Astrocyte of the cerebellum (primary cell): ENCODE measurements around the gene CD300LB.

Experiments used
- DNase-seq: peaks from one replicate; pipeline ENCODE4 v3.0.0-alpha.2; 2011; ENCODE audit warnings: low read depth
- H3K4me3 ChIP-seq: 2 replicates; pipeline ENCODE4 v1.5.1; 2011; ENCODE audit warnings: mild to moderate bottlenecking, low read depth, low read length, moderate library complexity
- in situ Hi-C: cut with HindIII; loops from 2 replicates; pipeline ENCODE4 v1.10.0; 2017; ENCODE audit warnings: low sequenced_read_pairs
- TF ChIP-seq, protein P1 (sequence below): IDR thresholded peaks from 2 replicates; pipeline ENCODE4 v1.5.1; 2012; ENCODE audit warnings: low read length, low read depth, moderate library complexity, mild to moderate bottlenecking; ENCODE audit errors: missing control alignments

The CD300LB gene

DNA sequence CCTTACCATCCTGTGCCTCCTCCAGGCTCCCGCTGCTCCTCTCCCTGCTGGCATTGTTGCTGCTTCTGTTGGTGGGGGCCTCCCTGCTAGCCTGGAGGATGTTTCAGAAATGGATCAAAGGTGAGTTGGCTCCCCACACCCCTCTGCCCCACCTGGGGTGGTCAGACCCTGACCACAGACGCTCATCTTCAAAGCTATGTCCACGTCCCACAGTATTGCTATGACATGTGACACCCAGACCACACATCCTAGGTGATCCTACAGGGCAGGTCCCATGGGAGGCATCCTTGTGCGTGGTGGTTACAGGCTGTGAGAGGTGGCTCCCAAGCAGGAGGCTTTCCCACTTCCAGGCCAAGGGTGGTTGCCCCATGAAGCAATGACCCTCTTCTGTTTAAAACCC, 53.9 kb downstream of the CD300LB start:
- DNase-seq, result no peak
- H3K4me3 ChIP-seq, result no peak overlapping the region
- TF ChIP-seq, protein P1, sequence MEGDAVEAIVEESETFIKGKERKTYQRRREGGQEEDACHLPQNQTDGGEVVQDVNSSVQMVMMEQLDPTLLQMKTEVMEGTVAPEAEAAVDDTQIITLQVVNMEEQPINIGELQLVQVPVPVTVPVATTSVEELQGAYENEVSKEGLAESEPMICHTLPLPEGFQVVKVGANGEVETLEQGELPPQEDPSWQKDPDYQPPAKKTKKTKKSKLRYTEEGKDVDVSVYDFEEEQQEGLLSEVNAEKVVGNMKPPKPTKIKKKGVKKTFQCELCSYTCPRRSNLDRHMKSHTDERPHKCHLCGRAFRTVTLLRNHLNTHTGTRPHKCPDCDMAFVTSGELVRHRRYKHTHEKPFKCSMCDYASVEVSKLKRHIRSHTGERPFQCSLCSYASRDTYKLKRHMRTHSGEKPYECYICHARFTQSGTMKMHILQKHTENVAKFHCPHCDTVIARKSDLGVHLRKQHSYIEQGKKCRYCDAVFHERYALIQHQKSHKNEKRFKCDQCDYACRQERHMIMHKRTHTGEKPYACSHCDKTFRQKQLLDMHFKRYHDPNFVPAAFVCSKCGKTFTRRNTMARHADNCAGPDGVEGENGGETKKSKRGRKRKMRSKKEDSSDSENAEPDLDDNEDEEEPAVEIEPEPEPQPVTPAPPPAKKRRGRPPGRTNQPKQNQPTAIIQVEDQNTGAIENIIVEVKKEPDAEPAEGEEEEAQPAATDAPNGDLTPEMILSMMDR, result no peak
- in situ Hi-C loops, result loop anchor here (5.0 kb wide), 2 partner anchors 40 to 90 kb away; no protein-coding TSS in a partner anchor

DNA sequence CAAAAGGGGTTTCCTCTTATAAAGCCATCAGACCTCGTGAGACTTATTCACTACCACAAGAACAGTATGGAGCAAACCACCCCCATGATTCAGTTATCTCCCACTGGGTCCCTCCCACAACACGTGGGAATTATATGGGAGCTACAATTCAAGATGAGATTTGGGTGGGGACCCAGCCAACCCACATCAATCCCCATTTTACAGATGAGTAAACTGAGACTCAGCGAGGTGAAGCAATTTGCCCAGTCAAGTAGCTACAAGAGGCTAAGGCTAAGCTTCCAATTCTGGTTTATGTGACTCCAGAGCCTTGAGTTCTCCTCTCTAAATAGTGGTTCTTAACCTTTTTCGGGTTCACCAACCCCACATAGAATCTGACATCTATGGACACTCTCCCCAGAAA, 56.1 kb downstream of the CD300LB start:
- TF ChIP-seq, protein P1, result no peak

DNA sequence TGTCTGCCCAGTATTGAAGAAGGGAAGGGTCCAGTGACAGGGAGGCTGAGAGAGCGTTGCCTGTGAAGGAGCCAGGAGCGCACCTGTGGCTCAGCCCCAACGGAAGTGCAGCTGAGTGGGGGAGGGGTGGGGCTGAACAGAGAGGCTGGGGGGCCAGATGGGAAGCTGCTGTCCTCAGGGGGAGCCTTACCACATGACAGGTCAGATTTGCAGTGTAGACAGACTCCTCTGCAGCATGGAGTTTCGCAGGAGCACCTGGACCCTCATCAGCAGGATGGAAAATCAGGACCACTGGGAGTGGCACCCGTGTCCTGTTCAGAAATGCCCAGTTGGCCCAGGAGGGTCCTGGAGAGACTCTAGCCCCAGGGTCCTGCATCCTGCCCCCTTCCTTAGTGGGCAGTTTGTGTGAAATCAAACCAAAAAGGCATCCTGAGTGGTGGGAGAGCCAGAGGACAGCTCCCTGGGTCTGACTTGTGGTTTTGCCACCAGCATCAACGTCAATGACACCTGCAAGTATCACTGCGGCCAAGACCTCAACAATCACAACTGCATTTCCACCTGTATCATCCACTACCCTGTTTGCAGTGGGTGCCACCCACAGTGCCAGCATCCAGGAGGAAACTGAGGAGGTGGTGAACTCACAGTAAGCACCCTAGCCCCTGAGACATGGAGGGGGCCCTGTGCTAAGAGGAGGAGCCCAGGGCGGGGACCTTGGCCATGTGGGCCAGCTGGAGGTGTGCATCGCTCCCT, 57.1 kb downstream of the CD300LB start:
- TF ChIP-seq, protein P1, result no peak
- DNase-seq, result no peak
- H3K4me3 ChIP-seq, result no peak overlapping the region
- in situ Hi-C loops, result no loop called here

More for the DNA sequence above, 56.1 kb downstream of the CD300LB start:
- no peak overlapping the region for H3K4me3 ChIP-seq
- in situ Hi-C loops, result loop anchor here (5.0 kb wide), 2 partner anchors 38 to 88 kb away; no protein-coding TSS in a partner anchor
- DNase-seq, result no peak

DNA sequence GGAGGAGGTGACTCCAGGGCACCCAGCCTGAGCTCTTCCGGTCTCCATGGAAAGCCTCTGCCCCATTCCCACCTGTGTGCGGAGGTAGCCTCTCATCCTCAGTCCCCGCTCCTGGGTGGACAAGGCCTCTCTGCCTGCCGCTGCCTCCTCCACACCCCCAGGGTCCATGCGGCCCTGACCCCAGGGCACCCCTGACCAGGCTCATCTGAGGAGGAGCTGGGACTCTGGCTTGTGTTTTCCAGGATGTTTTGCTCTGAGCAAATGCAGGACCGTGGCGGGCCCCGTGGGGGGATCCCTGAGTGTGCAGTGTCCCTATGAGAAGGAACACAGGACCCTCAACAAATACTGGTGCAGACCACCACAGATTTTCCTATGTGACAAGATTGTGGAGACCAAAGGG, 58.0 kb downstream of the CD300LB start:
- DNase-seq, result no peak
- TF ChIP-seq, protein P1, result no peak
- in situ Hi-C loops, result no loop called here
- no peak overlapping the region for H3K4me3 ChIP-seq

DNA sequence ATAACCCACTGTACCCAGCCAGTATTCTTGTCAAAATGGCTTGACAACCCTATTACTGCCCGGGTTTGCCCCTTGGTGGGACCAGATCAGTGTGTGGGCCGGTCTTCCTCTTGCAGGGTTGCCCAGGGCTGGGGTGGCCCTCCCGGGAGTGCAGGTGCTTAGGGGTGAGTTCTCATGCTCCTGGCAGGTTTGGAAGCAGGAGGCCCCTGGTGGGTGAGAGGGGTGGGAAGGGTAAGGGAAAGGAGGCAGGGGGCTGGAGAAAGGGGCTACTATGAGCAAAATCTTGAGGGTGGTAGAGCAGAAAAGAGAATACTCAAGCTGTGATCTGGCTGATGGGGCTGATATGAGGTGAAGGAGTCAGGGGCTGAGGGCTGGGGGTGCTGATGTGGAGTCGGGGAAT, 58.4 kb downstream of the CD300LB start:
- TF ChIP-seq, protein P1, result no peak
- no peak for DNase-seq
- H3K4me3 ChIP-seq, result no peak overlapping the region
- in situ Hi-C loops, result no loop called here

DNA sequence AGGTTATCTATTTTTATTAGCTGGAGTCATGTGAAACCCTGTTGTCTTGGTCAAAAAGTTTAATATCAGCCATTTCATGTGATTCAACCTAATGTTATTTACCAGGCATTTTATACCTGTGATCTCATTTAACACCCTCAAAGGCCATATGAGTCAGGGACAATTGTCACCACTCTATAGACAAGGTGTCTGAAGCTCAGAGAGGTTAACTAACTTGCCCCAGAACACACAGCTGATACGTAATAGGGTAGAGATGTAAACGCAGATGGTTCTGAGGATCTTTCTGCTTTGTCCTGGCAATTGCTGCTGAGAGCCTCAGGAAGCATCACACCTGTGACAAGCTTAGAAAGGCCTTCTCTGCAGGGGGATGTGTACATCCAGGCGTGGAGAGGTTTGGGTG, 59.9 kb downstream of the CD300LB start:
- TF ChIP-seq, protein P1, result no peak
- no peak overlapping the region for H3K4me3 ChIP-seq
- DNase-seq, result no peak
- in situ Hi-C loops, result no loop called here
